HEK293 (cell line): ENCODE results near the gene SNRNP27.
"Not testable (repeated sequence)": the region's sequence is repeated elsewhere in the genome, so short reads cannot be mapped to it uniquely, and the experiment has no call there.

Experiments used
- CTCF ChIA-PET: fragments of 350-600 bp; formaldehyde crosslinking; extraction: SDS; loops from one replicate; lab custom pipeline; 2021; ENCODE audit warnings: antibody characterized with exemption; lab: Yijun Ruan, JAX
- POLR2A ChIA-PET: fragments of 300-600 bp; formaldehyde crosslinking; extraction: SDS; loops from one replicate; lab custom pipeline; 2020; ENCODE audit warnings: antibody characterized with exemption, inconsistent platforms; lab: Yijun Ruan, JAX
- H3K27ac ChIP-seq: fragments of 200-500 bp; sonication (Bioruptor generic); 2 replicates; pipeline ENCODE4 v1.5.1; 2014; ENCODE audit warnings: low read depth, low read length, control low read depth, inconsistent platforms; ENCODE audit errors: extremely low read depth
- H3K36me3 ChIP-seq, 2 experiments: fragments of 200-500 bp in 1 of 2; sonication (Bioruptor generic) in 1 of 2; 1 replicate in 1 of 2; 2 replicates in 1 of 2; pipeline ENCODE4 v1.5.1; 2014 to 2017; ENCODE audit warnings: inconsistent platforms in 2 of 2, low read length in 2 of 2; ENCODE audit not compliant: control insufficient read depth in 2 of 2, insufficient read depth in 1 of 2
- H3K4me1 ChIP-seq: fragments of 200-500 bp; sonication (Bioruptor generic); 2 replicates; pipeline ENCODE4 v1.5.1; 2014; ENCODE audit warnings: mild to moderate bottlenecking, low read length, inconsistent platforms; ENCODE audit not compliant: control insufficient read depth, insufficient read depth
- H3K4me3 ChIP-seq: 2 replicates; pipeline ENCODE4 v1.5.1; 2011; ENCODE audit warnings: low read depth, mild to moderate bottlenecking, control low read depth, low read length, moderate library complexity
- H3K9me3 ChIP-seq: fragments of 200-500 bp; sonication (Bioruptor generic); 2 replicates; pipeline ENCODE4 v1.5.1; 2014; ENCODE audit warnings: low read depth, low read length, inconsistent platforms; ENCODE audit not compliant: control insufficient read depth, insufficient read depth
- OSR2 ChIP-seq: fragments of 450-650 bp; formaldehyde crosslinking; IDR thresholded peaks from 2 replicates; pipeline ENCODE4 v1.5.1; 2016; ENCODE audit warnings: missing biosample characterization, missing genetic modification characterization
- OVOL3 ChIP-seq: fragments of 450-650 bp; formaldehyde crosslinking; IDR thresholded peaks from 2 replicates; pipeline ENCODE4 v1.5.1; 2016; ENCODE audit warnings: missing biosample characterization, missing genetic modification characterization
- YY2 ChIP-seq: fragments of 450-650 bp; formaldehyde crosslinking; IDR thresholded peaks from 2 replicates; pipeline ENCODE4 v1.5.1; 2016; ENCODE audit warnings: missing biosample characterization, missing genetic modification characterization
- ZNF146 ChIP-seq: fragments of 450-650 bp; formaldehyde crosslinking; IDR thresholded peaks from 2 replicates; pipeline ENCODE4 v1.5.1; 2016; ENCODE audit warnings: missing biosample characterization, missing genetic modification characterization
- ZNF169 ChIP-seq: fragments of 450-650 bp; formaldehyde crosslinking; IDR thresholded peaks from 2 replicates; pipeline ENCODE4 v1.5.1; 2016; ENCODE audit warnings: missing biosample characterization, missing genetic modification characterization
- ZNF2 ChIP-seq: fragments of 450-650 bp; formaldehyde crosslinking; IDR thresholded peaks from 2 replicates; pipeline ENCODE4 v1.5.1; 2016; ENCODE audit warnings: missing biosample characterization, missing genetic modification characterization
- ZNF335 ChIP-seq: fragments of 450-650 bp; formaldehyde crosslinking; conservative IDR thresholded peaks from 2 replicates; pipeline ENCODE4 v1.5.1; 2016; ENCODE audit warnings: missing biosample characterization, missing genetic modification characterization
- ZNF366 ChIP-seq: fragments of 450-650 bp; formaldehyde crosslinking; conservative IDR thresholded peaks from 2 replicates; pipeline ENCODE4 v1.5.1; 2016; ENCODE audit warnings: missing biosample characterization, missing genetic modification characterization
- ZNF37A ChIP-seq: fragments of 450-650 bp; IDR thresholded peaks from 2 replicates; pipeline ENCODE4 v1.5.1; 2018; ENCODE audit warnings: missing biosample characterization, missing genetic modification characterization
- ZNF394 ChIP-seq: fragments of 450-650 bp; formaldehyde crosslinking; IDR thresholded peaks from 2 replicates; pipeline ENCODE4 v1.5.1; 2016; ENCODE audit warnings: missing biosample characterization, missing genetic modification characterization, mild to moderate bottlenecking, moderate library complexity, borderline replicate concordance
- ZNF548 ChIP-seq: fragments of 450-650 bp; formaldehyde crosslinking; IDR thresholded peaks from 2 replicates; pipeline ENCODE4 v1.5.1; 2016; ENCODE audit warnings: missing biosample characterization, missing genetic modification characterization
- ZNF600 ChIP-seq: fragments of 450-650 bp; formaldehyde crosslinking; IDR thresholded peaks from 2 replicates; pipeline ENCODE4 v1.5.1; 2016; ENCODE audit warnings: missing biosample characterization, missing genetic modification characterization
- ZSCAN30 ChIP-seq: fragments of 450-650 bp; IDR thresholded peaks from 2 replicates; pipeline ENCODE4 v1.5.1; 2018; ENCODE audit warnings: missing biosample characterization, mild to moderate bottlenecking, missing genetic modification characterization, moderate library complexity
- TF ChIP-seq, protein P1 (sequence below): fragments of 450-650 bp; formaldehyde crosslinking; IDR thresholded peaks from 2 replicates; pipeline ENCODE4 v1.5.1; 2016; ENCODE audit warnings: missing biosample characterization, missing genetic modification characterization
- TF ChIP-seq, protein P2 (sequence below): fragments of 450-650 bp; formaldehyde crosslinking; IDR thresholded peaks from 2 replicates; pipeline ENCODE4 v1.5.1; 2016; ENCODE audit warnings: missing biosample characterization, missing genetic modification characterization, borderline replicate concordance
- TF ChIP-seq, protein P3 (sequence below): fragments of 450-650 bp; IDR thresholded peaks from 2 replicates; pipeline ENCODE4 v1.5.1; 2018; ENCODE audit warnings: missing biosample characterization, missing genetic modification characterization
- TF ChIP-seq, protein P4 (sequence below): fragments of 450-650 bp; formaldehyde crosslinking; IDR thresholded peaks from 2 replicates; pipeline ENCODE4 v1.5.1; 2016; ENCODE audit warnings: missing biosample characterization, missing genetic modification characterization
- TF ChIP-seq, protein P5 (sequence below): fragments of 450-650 bp; formaldehyde crosslinking; IDR thresholded peaks from 2 replicates; pipeline ENCODE4 v1.5.1; 2017; ENCODE audit warnings: missing biosample characterization, missing genetic modification characterization

The SNRNP27 gene

DNA sequence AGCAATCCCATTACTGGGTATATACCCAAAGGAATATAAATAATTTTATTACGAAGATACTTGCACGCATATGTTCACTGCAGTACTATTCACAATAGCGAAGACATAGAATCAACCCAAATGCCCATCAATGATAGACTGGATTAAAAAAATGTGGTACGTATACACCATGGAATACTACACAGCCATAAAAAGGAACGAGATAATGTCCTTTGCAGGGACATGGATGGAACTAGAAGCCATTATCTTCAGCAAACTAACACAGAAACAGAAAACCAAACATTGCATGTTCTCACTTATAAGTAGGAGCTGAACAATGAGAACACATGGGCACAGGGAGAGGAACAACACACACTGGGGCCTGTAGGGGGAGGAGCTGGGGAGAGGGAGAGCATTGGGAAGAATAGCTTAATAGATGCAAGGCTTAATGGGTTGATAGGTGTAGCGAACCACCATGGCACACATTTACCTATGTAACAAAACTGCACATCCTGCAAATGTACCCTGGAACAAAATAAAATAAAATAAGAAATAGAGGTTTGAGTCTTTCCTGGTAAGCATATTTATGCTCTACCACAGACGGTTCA, 825 bp upstream of the SNRNP27 start:
- not testable (repeated sequence) for H3K27ac ChIP-seq
- TF ChIP-seq, protein P1, sequence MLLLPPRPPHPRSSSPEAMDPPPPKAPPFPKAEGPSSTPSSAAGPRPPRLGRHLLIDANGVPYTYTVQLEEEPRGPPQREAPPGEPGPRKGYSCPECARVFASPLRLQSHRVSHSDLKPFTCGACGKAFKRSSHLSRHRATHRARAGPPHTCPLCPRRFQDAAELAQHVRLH (tag by site-specific recombination): 0 out of 2 replicates have a peak, but pooled peaks have one; percentile 25
- TF ChIP-seq ZNF146 (tag by site-specific recombination): peak; percentile 89
- TF ChIP-seq, all 188 proteins: peak for 2; not testable (repeated sequence) for 186
- not testable (repeated sequence) for H3K4me1 ChIP-seq, H3K9me3 ChIP-seq, H3K4me3 ChIP-seq
- ChIA-PET POLR2A (interaction anchor here (1.2 to 1.9 kb wide), 2 partner anchors 22 to 152 kb away, joined by 4 to 16 read pairs; partner anchors contain the start of genes ANXA4 and MXD1), CTCF (interaction anchor here (1.0 to 1.7 kb wide), 6 partner anchors 20 to 177 kb away, joined by 3 to 9 read pairs (median 4); partner anchors contain the start of gene MXD1)
- peaks cover 23 to 30% of the 10 kb centered on the region in 2 experiments for H3K36me3 ChIP-seq

DNA sequence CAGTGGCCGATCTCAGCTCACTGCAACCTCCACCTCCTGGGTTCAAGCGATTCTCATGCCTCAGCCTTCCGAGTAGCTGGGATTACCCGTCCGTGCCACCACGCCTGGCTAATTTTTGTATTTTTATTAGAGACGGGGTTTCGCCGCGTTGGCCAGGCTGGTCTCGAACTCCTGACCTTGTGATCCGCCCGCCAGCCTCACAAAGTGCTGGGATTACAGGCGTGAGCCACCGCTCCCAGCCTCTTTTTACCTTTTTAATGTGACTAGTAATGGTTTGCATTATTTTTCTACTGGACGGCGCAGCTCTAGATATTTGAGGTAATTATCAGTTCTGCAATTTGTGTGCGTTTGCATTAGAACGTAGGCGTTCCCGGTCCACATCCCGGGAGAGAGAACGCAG, 981 bp downstream of the SNRNP27 start:
- POLR2A ChIA-PET: interaction anchor here (1.9 kb wide), 1 partner anchor 20 kb away, joined by 16 read pairs; the partner anchor contains the start of gene MXD1
- not testable (repeated sequence) for H3K9me3 ChIP-seq, H3K27ac ChIP-seq, H3K4me1 ChIP-seq
- H3K4me3 ChIP-seq: peak overlapping the region; percentile 84
- peaks cover 32 to 47% of the 10 kb centered on the region in 2 experiments for H3K36me3 ChIP-seq
- CTCF ChIA-PET: interaction anchor here (0.7 to 1.6 kb wide), 3 partner anchors 18 to 1531 kb away, joined by 3 to 6 read pairs (median 4); no protein-coding TSS in a partner anchor

DNA sequence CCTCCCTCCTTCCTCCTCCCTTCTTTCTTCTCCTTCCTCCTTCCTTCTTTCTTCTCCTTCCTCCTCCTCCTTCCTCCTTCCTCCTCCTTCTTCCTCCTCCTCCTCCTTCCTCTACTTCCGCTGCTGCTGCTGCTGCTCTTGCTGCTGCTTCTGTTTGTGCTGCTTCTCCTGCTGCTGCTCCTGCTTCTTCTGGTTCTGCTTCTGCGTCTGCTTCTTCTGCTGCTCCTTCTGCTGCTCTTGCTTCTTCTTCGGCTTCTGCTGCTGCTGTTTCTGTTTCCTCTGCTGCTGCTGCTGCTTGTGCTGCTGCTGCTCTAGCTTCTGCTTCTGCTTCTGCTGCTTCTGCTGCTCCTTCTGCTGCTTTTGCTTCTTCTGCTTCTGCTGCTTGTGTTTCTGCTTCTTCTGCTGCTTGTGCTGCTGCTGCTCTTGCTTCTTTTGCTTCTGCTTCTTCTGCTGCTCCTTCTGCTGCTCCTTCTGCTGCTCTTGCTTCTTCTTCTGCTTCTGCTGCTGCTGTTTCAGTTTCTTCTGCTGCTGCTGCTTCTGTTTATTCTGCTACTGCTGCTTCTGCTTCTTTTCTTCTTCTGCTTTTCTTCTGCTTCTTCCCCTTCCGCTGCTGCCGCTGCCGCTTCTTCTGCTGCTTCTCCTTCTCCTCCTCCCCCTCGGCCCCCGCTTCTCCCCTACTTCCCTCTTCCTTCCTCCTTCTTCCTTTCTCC, 8.6 kb downstream of the SNRNP27 start:
- Histone ChIP-seq H3K36me3 (peaks cover 68 to 88% of the 10 kb centered on the region in 2 experiments), H3K27ac (no peak overlapping the region; the same call in 1 of the 2 replicates), H3K9me3 (no peaks in the 10 kb centered on the region), H3K4me3 (no peak overlapping the region), H3K4me1 (no peaks in the 10 kb centered on the region)
- CTCF ChIA-PET: interaction anchor here (1.0 to 1.2 kb wide), 3 partner anchors 11 to 203 kb away, joined by 3 to 6 read pairs (median 4); no protein-coding TSS in a partner anchor
- POLR2A ChIA-PET: interaction anchor here (1.3 kb wide), 1 partner anchor 13 kb away, joined by 4 read pairs; the partner anchor contains the start of gene MXD1
- TF ChIP-seq ZNF169 (tag by site-specific recombination) (peak; percentile 99), ZNF548 (tag by site-specific recombination) (no peak), YY2 (tag by site-specific recombination) (no peak), ZNF37A (tag by site-specific recombination) (no peak), ZNF335 (tag by site-specific recombination) (no peak), OVOL3 (no peak), ZNF366 (tag by site-specific recombination) (peak; percentile 84), ZNF394 (tag by site-specific recombination) (peak; percentile 96), OSR2 (tag by site-specific recombination) (peak; percentile 99), ZNF600 (tag by site-specific recombination) (no peak), ZSCAN30 (tag by site-specific recombination) (no peak), ZNF2 (tag by site-specific recombination) (no peak)
- TF ChIP-seq, protein P2, sequence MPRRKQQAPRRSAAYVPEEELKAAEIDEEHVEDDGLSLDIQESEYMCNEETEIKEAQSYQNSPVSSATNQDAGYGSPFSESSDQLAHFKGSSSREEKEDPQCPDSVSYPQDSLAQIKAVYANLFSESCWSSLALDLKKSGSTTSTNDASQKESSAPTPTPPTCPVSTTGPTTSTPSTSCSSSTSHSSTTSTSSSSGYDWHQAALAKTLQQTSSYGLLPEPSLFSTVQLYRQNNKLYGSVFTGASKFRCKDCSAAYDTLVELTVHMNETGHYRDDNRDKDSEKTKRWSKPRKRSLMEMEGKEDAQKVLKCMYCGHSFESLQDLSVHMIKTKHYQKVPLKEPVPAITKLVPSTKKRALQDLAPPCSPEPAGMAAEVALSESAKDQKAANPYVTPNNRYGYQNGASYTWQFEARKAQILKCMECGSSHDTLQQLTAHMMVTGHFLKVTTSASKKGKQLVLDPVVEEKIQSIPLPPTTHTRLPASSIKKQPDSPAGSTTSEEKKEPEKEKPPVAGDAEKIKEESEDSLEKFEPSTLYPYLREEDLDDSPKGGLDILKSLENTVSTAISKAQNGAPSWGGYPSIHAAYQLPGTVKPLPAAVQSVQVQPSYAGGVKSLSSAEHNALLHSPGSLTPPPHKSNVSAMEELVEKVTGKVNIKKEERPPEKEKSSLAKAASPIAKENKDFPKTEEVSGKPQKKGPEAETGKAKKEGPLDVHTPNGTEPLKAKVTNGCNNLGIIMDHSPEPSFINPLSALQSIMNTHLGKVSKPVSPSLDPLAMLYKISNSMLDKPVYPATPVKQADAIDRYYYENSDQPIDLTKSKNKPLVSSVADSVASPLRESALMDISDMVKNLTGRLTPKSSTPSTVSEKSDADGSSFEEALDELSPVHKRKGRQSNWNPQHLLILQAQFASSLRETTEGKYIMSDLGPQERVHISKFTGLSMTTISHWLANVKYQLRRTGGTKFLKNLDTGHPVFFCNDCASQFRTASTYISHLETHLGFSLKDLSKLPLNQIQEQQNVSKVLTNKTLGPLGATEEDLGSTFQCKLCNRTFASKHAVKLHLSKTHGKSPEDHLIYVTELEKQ (tag by site-specific recombination): no peak
- TF ChIP-seq, protein P3, sequence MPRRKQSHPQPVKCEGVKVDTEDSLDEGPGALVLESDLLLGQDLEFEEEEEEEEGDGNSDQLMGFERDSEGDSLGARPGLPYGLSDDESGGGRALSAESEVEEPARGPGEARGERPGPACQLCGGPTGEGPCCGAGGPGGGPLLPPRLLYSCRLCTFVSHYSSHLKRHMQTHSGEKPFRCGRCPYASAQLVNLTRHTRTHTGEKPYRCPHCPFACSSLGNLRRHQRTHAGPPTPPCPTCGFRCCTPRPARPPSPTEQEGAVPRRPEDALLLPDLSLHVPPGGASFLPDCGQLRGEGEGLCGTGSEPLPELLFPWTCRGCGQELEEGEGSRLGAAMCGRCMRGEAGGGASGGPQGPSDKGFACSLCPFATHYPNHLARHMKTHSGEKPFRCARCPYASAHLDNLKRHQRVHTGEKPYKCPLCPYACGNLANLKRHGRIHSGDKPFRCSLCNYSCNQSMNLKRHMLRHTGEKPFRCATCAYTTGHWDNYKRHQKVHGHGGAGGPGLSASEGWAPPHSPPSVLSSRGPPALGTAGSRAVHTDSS (tag by site-specific recombination): peak; percentile 48; the same call in 1 of the 2 replicates
- TF ChIP-seq, protein P4, sequence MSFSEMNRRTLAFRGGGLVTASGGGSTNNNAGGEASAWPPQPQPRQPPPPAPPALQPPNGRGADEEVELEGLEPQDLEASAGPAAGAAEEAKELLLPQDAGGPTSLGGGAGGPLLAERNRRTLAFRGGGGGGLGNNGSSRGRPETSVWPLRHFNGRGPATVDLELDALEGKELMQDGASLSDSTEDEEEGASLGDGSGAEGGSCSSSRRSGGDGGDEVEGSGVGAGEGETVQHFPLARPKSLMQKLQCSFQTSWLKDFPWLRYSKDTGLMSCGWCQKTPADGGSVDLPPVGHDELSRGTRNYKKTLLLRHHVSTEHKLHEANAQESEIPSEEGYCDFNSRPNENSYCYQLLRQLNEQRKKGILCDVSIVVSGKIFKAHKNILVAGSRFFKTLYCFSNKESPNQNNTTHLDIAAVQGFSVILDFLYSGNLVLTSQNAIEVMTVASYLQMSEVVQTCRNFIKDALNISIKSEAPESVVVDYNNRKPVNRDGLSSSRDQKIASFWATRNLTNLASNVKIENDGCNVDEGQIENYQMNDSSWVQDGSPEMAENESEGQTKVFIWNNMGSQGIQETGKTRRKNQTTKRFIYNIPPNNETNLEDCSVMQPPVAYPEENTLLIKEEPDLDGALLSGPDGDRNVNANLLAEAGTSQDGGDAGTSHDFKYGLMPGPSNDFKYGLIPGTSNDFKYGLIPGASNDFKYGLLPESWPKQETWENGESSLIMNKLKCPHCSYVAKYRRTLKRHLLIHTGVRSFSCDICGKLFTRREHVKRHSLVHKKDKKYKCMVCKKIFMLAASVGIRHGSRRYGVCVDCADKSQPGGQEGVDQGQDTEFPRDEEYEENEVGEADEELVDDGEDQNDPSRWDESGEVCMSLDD: no peak
- TF ChIP-seq, protein P5, sequence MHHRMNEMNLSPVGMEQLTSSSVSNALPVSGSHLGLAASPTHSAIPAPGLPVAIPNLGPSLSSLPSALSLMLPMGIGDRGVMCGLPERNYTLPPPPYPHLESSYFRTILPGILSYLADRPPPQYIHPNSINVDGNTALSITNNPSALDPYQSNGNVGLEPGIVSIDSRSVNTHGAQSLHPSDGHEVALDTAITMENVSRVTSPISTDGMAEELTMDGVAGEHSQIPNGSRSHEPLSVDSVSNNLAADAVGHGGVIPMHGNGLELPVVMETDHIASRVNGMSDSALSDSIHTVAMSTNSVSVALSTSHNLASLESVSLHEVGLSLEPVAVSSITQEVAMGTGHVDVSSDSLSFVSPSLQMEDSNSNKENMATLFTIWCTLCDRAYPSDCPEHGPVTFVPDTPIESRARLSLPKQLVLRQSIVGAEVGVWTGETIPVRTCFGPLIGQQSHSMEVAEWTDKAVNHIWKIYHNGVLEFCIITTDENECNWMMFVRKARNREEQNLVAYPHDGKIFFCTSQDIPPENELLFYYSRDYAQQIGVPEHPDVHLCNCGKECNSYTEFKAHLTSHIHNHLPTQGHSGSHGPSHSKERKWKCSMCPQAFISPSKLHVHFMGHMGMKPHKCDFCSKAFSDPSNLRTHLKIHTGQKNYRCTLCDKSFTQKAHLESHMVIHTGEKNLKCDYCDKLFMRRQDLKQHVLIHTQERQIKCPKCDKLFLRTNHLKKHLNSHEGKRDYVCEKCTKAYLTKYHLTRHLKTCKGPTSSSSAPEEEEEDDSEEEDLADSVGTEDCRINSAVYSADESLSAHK (tag by site-specific recombination): no peak
- TF ChIP-seq, all 188 proteins: peak for 5
